ENCODE results near the gene TTC21A. TPM values are rescaled to one million over a fixed set of nuclear protein-coding genes. Genes with fewer than 3 reads are reported as not detected.
A peak's percentile ranks its signal among the peaks of the same experiment; 100 is the strongest.

Gene TTC21A
- total RNA-seq, 4 donors from 2014 or later: 1.7 to 8.6 (median 3.9) TPM

- intact Hi-C loops (cut with DNase I): no loop called here
- peaks cover 54 to 70% (median 67%) of the 10 kb centered on the region in 4 donors for H3K4me1 ChIP-seq
- no peaks in the 10 kb centered on the region for H3K9me3 ChIP-seq
- TF ChIP-seq, protein P1, sequence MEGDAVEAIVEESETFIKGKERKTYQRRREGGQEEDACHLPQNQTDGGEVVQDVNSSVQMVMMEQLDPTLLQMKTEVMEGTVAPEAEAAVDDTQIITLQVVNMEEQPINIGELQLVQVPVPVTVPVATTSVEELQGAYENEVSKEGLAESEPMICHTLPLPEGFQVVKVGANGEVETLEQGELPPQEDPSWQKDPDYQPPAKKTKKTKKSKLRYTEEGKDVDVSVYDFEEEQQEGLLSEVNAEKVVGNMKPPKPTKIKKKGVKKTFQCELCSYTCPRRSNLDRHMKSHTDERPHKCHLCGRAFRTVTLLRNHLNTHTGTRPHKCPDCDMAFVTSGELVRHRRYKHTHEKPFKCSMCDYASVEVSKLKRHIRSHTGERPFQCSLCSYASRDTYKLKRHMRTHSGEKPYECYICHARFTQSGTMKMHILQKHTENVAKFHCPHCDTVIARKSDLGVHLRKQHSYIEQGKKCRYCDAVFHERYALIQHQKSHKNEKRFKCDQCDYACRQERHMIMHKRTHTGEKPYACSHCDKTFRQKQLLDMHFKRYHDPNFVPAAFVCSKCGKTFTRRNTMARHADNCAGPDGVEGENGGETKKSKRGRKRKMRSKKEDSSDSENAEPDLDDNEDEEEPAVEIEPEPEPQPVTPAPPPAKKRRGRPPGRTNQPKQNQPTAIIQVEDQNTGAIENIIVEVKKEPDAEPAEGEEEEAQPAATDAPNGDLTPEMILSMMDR (IDR thresholded peaks at IDR 0.05): no peak
- TF ChIP-seq EP300 (IDR thresholded peaks at IDR 0.05) (no peak), POLR2A (IDR thresholded peaks at IDR 0.05; ENCODE audit: low read depth) (no peak), POLR2AphosphoS5 (IDR thresholded peaks at IDR 0.05) (no peak)
- peak; percentile 74 for DNase-seq (ENCODE audit: extremely low spot score)
- WGBS: 58% methylated on average over 3 of the region's 6 CpGs
- H3K36me3 ChIP-seq: peaks cover 13 to 35% (median 24%) of the 10 kb centered on the region in 4 donors
- no peak overlapping the region for H3K4me3 ChIP-seq
- no peaks in the 10 kb centered on the region for H3K27me3 ChIP-seq
- H3K27ac ChIP-seq (replicated peaks in 1 of 4): peak overlapping the region; percentile 6 to 92 (median 44)
Observed at GRCh38 chr3:39103791-39104552, 3.5 kb upstream of the TTC21A start.

- no peak for TF ChIP-seq POLR2A (IDR thresholded peaks at IDR 0.05; ENCODE audit: low read depth)
- no peak for TF ChIP-seq EP300 (IDR thresholded peaks at IDR 0.05)
- TF ChIP-seq, protein P1 (IDR thresholded peaks at IDR 0.05): no peak
- no peak for TF ChIP-seq POLR2AphosphoS5 (IDR thresholded peaks at IDR 0.05)
- intact Hi-C loops (cut with DNase I): loop anchor here (5.0 kb wide), 1 partner anchor 53 kb away; the partner anchor contains the start of genes SCN11A and WDR48
- peak overlapping the region in 1 of 4 donors; percentile 92 for H3K27ac ChIP-seq (replicated peaks in 1 of 4)
- no peaks in the 10 kb centered on the region for H3K9me3 ChIP-seq
- no peaks in the 10 kb centered on the region for H3K27me3 ChIP-seq
- H3K4me3 ChIP-seq: no peak overlapping the region
- peaks cover 54 to 72% (median 68%) of the 10 kb centered on the region in 4 donors for H3K4me1 ChIP-seq
- WGBS: 84% methylated on average over 6 of the region's 7 CpGs
- no peak for DNase-seq (ENCODE audit: extremely low spot score)
- H3K36me3 ChIP-seq: peaks cover 4 to 24% (median 14%) of the 10 kb centered on the region in 4 donors
Observed at GRCh38 chr3:39104961-39105686, 2.4 kb upstream of the TTC21A start.

- H3K9me3 ChIP-seq: no peaks in the 10 kb centered on the region
- no peaks in the 10 kb centered on the region for H3K27me3 ChIP-seq
- H3K36me3 ChIP-seq: peaks cover 0 to 18% (median 12%) of the 10 kb centered on the region in 4 donors
- H3K4me1 ChIP-seq: peaks cover 54 to 72% (median 68%) of the 10 kb centered on the region in 4 donors
- peak overlapping the region; percentile 70 to 98 (median 89) for H3K4me3 ChIP-seq
- intact Hi-C loops (cut with DNase I): loop anchor here (5.0 kb wide), 1 partner anchor 53 kb away; the partner anchor contains the start of genes SCN11A and WDR48
- DNase-seq (ENCODE audit: extremely low spot score): no peak
- WGBS: 77% methylated on average over 3 of the region's 3 CpGs
- TF ChIP-seq POLR2AphosphoS5 (IDR thresholded peaks at IDR 0.05) (no peak), EP300 (IDR thresholded peaks at IDR 0.05) (no peak), POLR2A (IDR thresholded peaks at IDR 0.05; ENCODE audit: low read depth) (no peak)
- TF ChIP-seq, protein P1 (IDR thresholded peaks at IDR 0.05): no peak
- H3K27ac ChIP-seq (replicated peaks in 1 of 4): peak overlapping the region in 1 of 4 donors; percentile 92
Observed at GRCh38 chr3:39105687-39106063, 1.8 kb upstream of the TTC21A start.

- Histone ChIP-seq H3K36me3 (peaks cover 0 to 16% (median 14%) of the 10 kb centered on the region in 4 donors), H3K27ac (replicated peaks in 1 of 4) (peak overlapping the region; percentile 92 to 97 (median 96)), H3K4me3 (peak overlapping the region; percentile 70 to 98 (median 89)), H3K4me1 (peaks cover 51 to 67% (median 64%) of the 10 kb centered on the region in 4 donors), H3K9me3 (no peaks in the 10 kb centered on the region), H3K27me3 (no peaks in the 10 kb centered on the region)
- intact Hi-C loops (cut with DNase I): loop anchor here (5.0 kb wide), 1 partner anchor 54 kb away; the partner anchor contains the start of genes SCN11A and WDR48
- no peak for TF ChIP-seq POLR2AphosphoS5 (IDR thresholded peaks at IDR 0.05)
- 7% methylated on average over 15 of the region's 16 CpGs for WGBS
- no peak for DNase-seq (ENCODE audit: extremely low spot score)
Observed at GRCh38 chr3:39106281-39106811, 1.1 kb upstream of the TTC21A start.
